ENCODE results near the gene C19orf44.

The C19orf44 gene

GRCh38 chr19:16518061-16518460 lies 21.9 kb downstream of the C19orf44 start:
- DNase-seq (ENCODE audit: low read depth): no peak

DNA sequence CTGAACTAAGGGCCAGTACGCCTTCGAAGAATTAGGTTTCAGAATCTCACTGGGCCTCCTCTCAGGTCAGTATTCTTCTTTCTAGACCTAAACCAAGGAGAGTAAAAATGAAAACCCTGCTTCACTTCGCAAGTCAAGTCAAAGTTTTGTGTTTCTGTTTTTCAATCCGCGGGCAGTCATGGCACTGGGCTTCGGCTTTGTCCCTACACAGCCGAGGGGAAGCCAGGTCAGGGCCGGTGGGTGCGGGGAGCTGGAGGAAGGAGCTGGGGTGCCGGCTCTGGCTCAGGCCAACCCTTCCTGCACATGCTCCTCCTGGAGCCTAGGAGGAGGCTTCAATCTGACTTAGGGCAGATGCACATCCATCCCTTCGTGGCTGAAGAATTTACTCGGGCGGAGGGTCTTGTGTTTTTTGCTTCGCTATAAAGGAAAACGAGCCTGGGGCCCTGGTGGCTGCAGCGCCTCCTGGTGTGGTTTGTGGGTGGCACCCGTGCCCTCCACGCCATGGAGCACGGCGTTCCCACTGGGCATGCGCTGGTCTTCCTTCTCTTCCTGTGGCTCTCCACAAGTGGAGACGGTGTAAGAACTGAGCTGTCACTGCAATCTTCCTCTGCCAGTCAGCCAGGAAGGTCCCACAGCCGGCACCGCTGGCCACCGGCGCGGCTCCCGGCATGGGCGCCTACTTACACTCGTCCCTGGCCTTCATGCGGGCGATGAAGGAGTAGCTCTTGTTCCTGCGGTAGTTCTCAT lies 22.5 kb downstream of the C19orf44 start:
- no peak for DNase-seq (ENCODE audit: low read depth)

DNA sequence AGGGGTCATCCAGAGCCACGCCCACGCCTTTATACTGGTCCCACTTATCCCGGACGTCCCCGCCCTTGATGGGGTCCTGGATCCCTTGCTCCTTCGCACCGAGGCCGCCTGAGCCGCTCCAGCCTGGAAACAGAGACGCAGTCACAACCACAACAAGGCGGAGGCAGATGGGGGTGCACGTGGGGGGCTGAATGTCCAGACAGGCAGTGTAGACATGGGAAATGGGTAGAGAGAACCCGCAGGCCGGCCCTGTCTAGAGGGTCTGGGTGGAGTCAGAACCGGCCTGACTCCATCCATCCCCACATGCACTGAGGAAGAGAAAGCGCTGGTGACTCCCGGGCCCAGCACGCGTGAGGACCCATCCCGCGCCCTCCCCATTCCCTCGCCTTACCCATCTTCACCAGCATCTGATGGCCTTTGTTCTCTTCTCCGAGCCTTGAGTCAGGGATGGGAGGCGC lies 23.1 kb downstream of the C19orf44 start:
- DNase-seq (ENCODE audit: low read depth): no peak

- DNase-seq (ENCODE audit: low read depth): no peak
These were observed 24.1 kb downstream of the C19orf44 start for GRCh38 chr19:16520074-16520973.

DNA sequence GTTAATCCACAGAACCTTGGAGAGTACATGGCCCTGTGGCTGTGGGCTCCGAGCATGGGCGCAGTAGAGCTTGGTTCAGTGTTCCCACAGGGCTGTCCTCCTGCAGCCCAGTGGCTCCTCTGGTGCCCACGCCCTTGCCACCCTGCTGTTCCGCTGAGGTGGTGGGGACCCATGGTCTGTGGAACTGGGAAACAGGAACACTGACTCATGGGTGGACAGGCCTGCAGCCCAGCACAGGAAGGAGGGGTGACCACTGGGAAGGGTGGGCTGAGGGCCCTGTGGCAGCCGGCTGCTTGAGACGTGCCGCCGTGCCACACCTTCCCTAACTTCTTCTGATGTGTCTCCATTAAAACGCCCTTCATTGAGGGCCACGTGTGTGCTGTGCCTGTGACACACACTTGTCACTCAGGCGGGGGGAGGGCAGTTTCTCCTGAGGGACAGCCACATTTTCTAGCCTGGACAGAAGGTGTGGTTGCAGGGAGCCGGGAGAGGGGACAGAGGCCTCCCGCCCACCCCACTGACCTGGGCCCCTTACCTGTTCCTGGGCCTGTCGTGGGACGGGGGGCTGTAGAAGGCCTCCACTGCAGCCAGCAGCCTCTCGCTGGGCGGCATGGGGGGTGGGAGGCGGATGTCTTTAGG lies 24.9 kb downstream of the C19orf44 start:
- no peak for DNase-seq (ENCODE audit: low read depth)

DNA sequence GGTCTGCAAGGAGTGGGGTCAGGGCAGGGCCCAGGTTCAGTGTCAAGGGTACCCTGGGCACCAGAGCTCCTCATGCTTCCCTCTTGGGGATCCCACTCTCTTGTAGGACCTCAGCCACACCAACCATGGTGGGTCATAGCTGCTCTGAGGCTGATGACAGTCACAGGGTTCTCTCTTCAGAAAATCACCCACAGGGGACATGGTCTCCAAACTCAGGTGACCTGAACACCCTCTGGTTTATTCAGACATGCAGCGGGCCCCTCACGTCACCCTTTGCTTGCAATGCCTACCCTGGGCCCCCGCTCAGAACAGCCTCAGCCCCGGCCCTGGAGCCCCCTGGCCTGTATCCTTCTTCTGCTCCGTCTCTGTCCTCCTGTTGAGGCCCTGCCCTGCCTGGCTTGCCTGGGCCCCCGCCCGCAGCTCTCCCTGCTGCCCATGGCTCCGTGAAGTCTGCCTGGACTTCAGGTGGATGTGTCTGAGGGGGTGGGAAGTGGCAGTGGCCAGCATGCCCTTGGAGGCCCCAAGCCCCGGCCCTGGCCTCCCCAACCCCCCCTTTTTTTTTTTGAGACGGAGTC lies 25.6 kb downstream of the C19orf44 start:
- DNase-seq (ENCODE audit: low read depth): no peak

DNA sequence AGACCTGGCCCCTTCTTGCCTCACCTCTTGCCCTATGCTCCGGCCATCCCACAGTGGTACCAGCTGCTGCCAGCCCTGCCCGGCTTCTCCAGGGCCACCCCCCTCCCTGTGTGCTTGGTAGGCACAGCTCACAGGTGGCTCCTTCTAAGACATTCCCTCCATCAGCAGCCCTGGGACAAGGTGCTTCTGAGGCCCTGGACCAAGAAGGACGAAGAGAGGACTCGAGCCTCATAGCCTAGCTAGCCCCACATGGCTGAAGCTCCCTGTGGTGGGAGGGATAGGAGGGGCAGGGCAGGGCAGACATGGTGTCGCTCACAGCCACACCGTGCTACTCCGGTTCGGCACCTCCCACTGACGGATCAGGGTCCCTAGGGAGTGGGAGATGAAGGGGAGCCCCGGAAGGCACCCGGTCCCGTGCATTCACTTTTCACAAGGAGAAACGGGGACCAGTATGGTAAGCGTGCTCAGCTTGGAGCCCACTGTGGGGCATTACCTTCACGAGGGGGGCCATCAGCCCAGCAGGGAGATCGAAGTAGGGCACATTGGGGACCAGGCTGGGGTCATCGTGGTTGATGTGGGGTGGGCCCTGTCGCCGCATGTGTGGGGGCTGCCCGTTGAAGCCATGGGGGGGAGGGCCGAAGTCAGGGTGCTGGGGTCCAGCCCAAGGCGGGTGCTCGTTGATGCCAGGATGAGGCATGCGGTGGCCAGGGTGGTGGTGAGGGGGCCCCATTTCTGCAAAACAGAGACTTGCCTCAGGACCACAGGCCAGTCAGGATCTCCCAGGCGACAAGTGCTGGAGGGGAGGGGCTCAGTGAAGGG lies 26.6 kb downstream of the C19orf44 start:
- DNase-seq (ENCODE audit: low read depth): no peak

DNA sequence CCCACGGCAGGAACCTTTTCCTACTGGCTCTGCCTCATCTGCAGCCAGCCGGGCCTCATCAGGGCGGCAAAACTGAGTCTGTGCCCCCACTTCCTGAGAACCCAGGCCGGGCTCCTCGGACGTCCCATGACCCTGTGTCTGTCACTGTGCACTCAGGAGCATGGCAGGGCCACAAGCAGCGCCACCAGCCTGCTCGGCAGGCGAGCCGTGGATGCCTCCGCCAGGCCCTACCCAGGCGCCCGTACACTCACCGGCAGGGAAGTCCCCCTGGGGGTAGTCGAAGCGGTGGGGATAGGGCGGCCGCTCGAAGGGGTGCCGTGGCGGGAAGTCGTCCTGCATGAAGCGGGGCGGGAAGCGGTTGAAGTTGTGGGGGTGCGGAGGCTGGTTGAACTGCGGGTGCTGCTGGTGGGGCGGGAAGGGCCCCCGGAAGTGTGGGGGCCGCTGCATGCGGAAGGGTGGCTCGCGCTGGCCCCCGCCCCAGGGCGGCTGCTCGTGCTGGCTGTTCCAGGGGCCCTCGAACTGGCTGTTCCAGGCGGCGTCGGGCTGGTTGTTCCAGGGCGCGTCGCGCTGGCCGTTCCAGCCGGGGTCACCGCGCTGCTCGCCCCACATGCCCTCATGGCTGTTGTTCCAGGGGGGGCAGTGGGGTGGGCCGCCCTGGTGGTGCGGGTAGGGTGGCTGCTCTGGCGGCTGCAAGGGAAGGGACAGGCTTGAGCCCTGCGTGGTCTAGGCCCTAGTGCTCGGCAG lies 29.0 kb downstream of the C19orf44 start:
- DNase-seq (ENCODE audit: low read depth): no peak

DNA sequence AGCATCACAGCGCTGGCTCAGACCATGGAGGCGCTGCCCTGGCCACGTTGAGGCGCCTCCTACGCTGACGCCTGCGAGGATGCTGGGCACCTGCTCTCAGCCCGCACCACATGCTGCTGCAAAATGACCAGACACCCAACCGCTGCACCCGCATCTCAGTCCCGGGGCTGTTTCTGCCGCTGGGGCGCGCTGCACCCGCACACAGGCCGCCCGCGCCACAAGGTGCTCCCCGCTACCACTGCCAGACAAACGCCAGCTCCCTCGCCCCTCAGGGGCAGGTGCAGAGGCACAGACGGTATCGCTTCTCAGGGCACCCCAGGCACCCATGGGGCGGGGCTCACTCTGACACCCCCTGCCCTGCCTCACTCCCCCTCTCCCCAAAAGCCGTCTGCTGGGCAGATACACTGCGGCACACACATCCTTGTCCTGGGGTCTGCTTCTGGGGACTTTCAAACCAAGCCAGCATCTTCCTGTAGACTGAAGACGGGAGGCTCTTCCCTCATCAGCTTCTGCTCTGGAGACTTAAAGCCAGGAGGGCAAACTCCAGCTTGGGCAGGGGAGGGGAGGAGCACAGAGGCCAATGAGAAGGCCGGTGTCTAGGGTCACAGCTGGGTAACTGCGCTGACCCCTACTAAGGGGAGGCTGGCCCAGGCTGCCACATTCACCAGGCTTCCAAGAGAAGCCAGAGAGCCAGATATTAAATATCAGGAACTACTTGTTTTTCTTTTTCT lies 29.7 kb downstream of the C19orf44 start:
- no peak for DNase-seq (ENCODE audit: low read depth)

- no peak for DNase-seq (ENCODE audit: low read depth)
These were observed 31.2 kb downstream of the C19orf44 start for GRCh38 chr19:16527334-16527935.

DNA sequence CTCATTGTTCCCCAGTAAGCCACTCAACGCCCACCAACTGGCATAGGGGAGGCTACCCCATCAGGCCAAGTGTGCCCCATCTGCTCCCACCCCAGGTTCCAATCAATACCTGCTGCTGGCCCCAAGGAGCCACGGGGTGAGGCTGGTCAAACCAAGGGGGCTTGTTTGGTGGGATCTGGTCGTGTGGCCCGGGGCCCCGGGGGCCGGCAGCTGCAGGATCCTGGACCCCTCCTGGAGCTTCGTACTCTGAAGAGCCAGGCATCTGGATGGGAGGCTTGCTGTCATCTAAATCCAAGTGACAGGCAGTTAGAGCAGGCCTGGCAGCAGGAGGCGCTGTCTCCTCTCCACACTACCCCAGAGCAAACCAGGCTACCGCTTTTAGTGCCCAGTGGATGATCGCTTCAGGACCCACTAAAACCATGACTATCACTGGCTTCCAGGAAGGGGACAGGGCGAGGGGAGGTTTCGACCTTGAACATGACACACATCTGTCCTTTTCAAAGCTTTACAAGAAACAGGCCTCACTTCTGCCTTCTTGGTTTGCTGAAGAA lies 31.9 kb downstream of the C19orf44 start:
- DNase-seq (ENCODE audit: low read depth): no peak

GRCh38 chr19:16529466-16530144 lies 33.4 kb downstream of the C19orf44 start:
- DNase-seq (ENCODE audit: low read depth): no peak

DNA sequence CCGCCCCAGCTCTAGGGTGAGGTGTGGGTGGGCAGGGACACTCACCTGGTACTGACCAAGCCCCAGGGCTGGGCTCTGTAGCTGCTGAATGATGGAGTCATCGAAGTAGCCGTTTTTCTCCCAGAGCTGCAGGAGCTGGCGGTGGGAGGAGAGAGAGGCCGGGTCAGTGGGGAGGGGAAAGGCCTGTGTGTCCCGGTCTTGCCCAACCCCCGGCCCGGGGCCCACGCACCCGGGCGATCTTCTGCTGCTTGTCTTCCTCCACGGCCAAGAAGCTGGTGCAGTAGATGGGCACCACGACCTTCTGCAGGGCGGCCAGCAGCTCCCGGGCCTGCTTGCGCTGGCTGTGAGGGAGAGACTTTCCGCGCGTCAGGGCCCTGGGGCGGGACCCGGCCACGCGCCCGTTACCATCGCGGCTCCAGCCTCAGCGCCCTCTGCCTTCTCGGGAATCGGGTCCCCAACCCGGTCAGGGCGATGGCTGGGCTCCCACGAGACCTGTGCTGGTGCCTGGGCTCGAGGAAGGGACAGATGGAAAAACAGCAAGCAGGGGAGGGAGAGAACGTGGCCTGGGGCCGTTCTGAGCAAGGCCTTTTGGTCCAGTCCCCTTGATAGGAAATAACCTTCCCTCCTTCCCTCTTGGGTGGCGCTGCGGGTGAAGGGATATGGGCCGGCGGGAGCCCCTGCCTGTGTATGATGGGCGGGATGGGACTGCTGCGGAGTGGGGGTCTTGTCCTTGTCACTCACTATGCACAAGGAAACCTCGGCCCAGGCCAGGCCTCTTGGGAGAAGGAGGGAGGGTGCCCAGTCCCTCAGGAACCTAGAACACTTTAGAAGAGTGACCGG lies 34.6 kb downstream of the C19orf44 start:
- DNase-seq (ENCODE audit: low read depth): no peak

- DNase-seq (ENCODE audit: low read depth): no peak
These were observed 35.1 kb downstream of the C19orf44 start for GRCh38 chr19:16531380-16531669.

DNA sequence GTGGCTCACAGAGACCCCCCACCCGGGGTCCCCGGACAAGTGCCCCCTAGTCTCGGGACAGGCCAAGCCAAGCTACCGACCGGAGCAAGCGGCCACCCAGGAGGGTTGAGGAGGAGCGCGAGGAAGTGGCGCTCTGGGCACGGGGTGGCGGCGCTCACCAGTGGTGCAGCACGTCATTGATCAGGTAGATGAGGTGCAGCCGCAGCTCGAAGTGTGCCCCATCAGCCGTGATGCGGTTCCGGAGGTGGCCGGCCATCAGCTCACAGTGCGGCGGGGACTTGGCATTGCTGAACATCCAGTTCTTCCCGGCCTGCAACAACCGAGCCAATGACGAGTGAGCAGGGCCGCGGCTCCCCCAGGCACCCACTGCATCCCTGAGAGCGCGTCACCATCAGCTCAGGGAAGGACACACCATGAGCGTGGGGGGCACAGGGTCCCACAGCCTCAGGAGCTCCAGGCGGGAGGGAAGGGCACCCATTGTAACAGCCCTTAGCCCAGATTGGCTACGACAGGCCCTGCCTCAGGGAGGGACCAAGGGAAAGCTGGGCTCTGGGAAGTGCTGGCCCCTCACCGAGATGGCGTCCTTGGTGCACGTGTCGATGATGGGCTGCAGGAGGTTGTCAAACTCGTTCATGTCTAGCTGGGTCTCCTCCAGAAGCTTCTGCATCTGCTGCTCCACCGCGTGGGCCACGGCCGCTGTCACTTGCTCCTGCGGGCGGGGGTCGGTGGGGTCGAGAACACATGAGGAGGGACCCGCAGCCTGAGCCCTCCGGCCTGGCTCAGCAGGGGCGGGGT lies 36.4 kb downstream of the C19orf44 start:
- DNase-seq (ENCODE audit: low read depth): no peak

GRCh38 chr19:16535381-16535780 lies 39.2 kb downstream of the C19orf44 start:
- DNase-seq (ENCODE audit: low read depth): no peak

- no peak for DNase-seq (ENCODE audit: low read depth)
These were observed 39.9 kb downstream of the C19orf44 start for GRCh38 chr19:16536130-16536529.

Data from stimulated activated CD8-positive, alpha-beta memory T cell treated with anti-CD3 and anti-CD28 coated beads, Interleukin-15, amount 100 ng/mL, for 1 hour (primary cell).